Mesenchymal stem cell (in vitro differentiated cells and primary cell): ENCODE measurements around the gene ANKS1B.

ENCODE experiments used
- DNase-seq: peaks from one replicate; pipeline ENCODE4 v3.0.0-alpha.2; 2013
- H2AFZ ChIP-seq: one replicate; pipeline ENCODE4 v1.6.1; 2013; ENCODE audit warnings: low read depth, mild to moderate bottlenecking, control low read depth, inconsistent platforms, low read length, moderate library complexity
- H2AK5ac ChIP-seq: 2 replicates; pipeline ENCODE4 v1.6.1; 2013; ENCODE audit warnings: low read length, moderate library complexity, mild to moderate bottlenecking, inconsistent platforms; ENCODE audit not compliant: severe bottlenecking
- H2BK120ac ChIP-seq: one replicate; pipeline ENCODE4 v1.6.1; 2013; ENCODE audit warnings: low read depth, mild to moderate bottlenecking, inconsistent platforms, low read length, moderate library complexity
- H2BK12ac ChIP-seq, 2 experiments: one replicate each; pipeline ENCODE4 v1.6.1; 2013; ENCODE audit warnings: inconsistent platforms in 2 of 2, low read length in 2 of 2, mild to moderate bottlenecking in 2 of 2, moderate library complexity in 2 of 2, control low read depth in 1 of 2
- H2BK15ac ChIP-seq: one replicate; pipeline ENCODE4 v1.6.1; 2013; ENCODE audit warnings: mild to moderate bottlenecking, low read depth, inconsistent platforms; ENCODE audit not compliant: poor library complexity, severe bottlenecking
- H2BK5ac ChIP-seq: 2 replicates; pipeline ENCODE4 v1.6.1; 2013; ENCODE audit warnings: low read depth, mild to moderate bottlenecking, low read length, control low read depth, inconsistent platforms; ENCODE audit not compliant: poor library complexity, severe bottlenecking
- H3K14ac ChIP-seq, 2 experiments: one replicate each; pipeline ENCODE4 v1.6.1; 2013; ENCODE audit warnings: inconsistent platforms in 2 of 2, low read length in 2 of 2, control low read depth in 1 of 2, mild to moderate bottlenecking in 1 of 2, moderate library complexity in 1 of 2
- H3K18ac ChIP-seq, 2 experiments: one replicate each; pipeline ENCODE4 v1.6.1; 2013; ENCODE audit warnings: inconsistent platforms in 2 of 2, low read length in 2 of 2, control low read depth in 1 of 2, low read depth in 1 of 2, mild to moderate bottlenecking in 1 of 2
- H3K23ac ChIP-seq, 2 experiments: one replicate each; pipeline ENCODE4 v1.6.1; 2013; ENCODE audit warnings: inconsistent platforms in 2 of 2, low read length in 2 of 2, mild to moderate bottlenecking in 2 of 2, moderate library complexity in 2 of 2, control low read depth in 1 of 2
- H3K27ac ChIP-seq: 2 replicates; pipeline ENCODE4 v1.5.1; 2013; ENCODE audit warnings: mild to moderate bottlenecking, moderate library complexity, low read length, control low read depth, inconsistent platforms; ENCODE audit not compliant: poor library complexity, severe bottlenecking
- H3K27me3 ChIP-seq, 2 experiments: 2 replicates each; pipeline versions ENCODE4 v1.6.1 to v1.7.0; 2013; ENCODE audit warnings: low read length in 2 of 2, mild to moderate bottlenecking in 2 of 2, moderate library complexity in 2 of 2, control low read depth in 1 of 2, inconsistent platforms in 1 of 2; ENCODE audit not compliant: control insufficient read depth in 1 of 2, insufficient read depth in 1 of 2
- H3K36me3 ChIP-seq, 2 experiments: 2 replicates each; pipeline versions ENCODE4 v1.6.1 to v1.7.0; 2013; ENCODE audit warnings: low read length in 2 of 2, control low read depth in 1 of 2, inconsistent platforms in 1 of 2, low read depth in 1 of 2, mild to moderate bottlenecking in 1 of 2; ENCODE audit not compliant: insufficient read depth in 2 of 2, control insufficient read depth in 1 of 2
- H3K4ac ChIP-seq, 2 experiments: one replicate each; pipeline ENCODE4 v1.6.1; 2013; ENCODE audit warnings: inconsistent platforms in 2 of 2, low read length in 2 of 2, mild to moderate bottlenecking in 2 of 2, moderate library complexity in 2 of 2, control low read depth in 1 of 2, low read depth in 1 of 2
- H3K4me1 ChIP-seq: 2 replicates; pipeline ENCODE4 v1.6.1; 2013; ENCODE audit warnings: low read depth, low read length, control low read depth; ENCODE audit not compliant: control insufficient read depth, insufficient read depth
- H3K4me2 ChIP-seq: 2 replicates; pipeline ENCODE4 v1.6.1; 2013; ENCODE audit warnings: low read length, mild to moderate bottlenecking, inconsistent platforms; ENCODE audit not compliant: poor library complexity, severe bottlenecking
- H3K4me3 ChIP-seq, 2 experiments: 2 replicates each; pipeline versions ENCODE4 v1.5.1 to v1.7.0; 2013; ENCODE audit warnings: low read length in 2 of 2, mild to moderate bottlenecking in 2 of 2, control low read depth in 1 of 2, low read depth in 1 of 2; ENCODE audit not compliant: insufficient read depth in 1 of 2
- H3K79me1 ChIP-seq: replicated peaks from 2 replicates; pipeline ENCODE4 v1.6.1; 2013; ENCODE audit warnings: mild to moderate bottlenecking, control low read depth, low read length, inconsistent platforms; ENCODE audit not compliant: poor library complexity, severe bottlenecking
- H3K9ac ChIP-seq: 2 replicates; pipeline ENCODE4 v1.7.0; 2013; ENCODE audit warnings: mild to moderate bottlenecking, low read length, moderate library complexity
- H3K9me3 ChIP-seq: 2 replicates; pipeline ENCODE4 v1.7.0; 2013; ENCODE audit warnings: mild to moderate bottlenecking, low read length; ENCODE audit not compliant: control insufficient read depth
- H4K8ac ChIP-seq: one replicate; pipeline ENCODE4 v1.6.1; 2013; ENCODE audit warnings: inconsistent platforms, mild to moderate bottlenecking, low read length, moderate library complexity
- H4K91ac ChIP-seq: one replicate; pipeline ENCODE4 v1.6.1; 2013; ENCODE audit warnings: mild to moderate bottlenecking, low read length, inconsistent platforms
- WGBS: methylation state at CpG from one replicate; pipeline ENCODE4 v1.1.7; 2013; ENCODE audit warnings: mixed read lengths; 5-methylcytosine and 5-hydroxymethylcytosine counted together

The ANKS1B gene

DNA sequence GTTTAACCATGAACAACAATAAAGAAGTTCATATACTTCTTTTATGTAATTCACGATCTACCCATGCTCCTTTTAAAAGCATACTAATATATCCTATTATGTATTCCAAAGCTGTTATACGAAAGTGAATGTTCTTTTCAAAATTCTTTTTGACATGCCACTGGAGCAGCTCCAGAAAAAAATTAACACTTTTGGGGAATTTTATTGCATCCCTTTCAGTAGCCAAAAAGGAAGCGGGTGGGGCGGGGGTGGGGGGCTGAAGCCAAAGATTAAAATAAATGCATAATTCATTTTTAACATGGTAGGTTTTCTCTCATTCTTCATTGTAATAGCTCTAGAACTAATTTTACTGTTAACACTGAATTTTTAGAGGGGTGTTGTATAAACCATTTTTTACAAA, 123.0 kb downstream of the ANKS1B start:
- H2AK5ac ChIP-seq: no peak overlapping the region
- H2BK120ac ChIP-seq: no peak overlapping the region
- no peak overlapping the region for H4K91ac ChIP-seq
- H2BK15ac ChIP-seq: no peak overlapping the region
- no peak overlapping the region for H3K23ac ChIP-seq
- DNase-seq: no peak
- no peaks in the 10 kb centered on the region for H3K9me3 ChIP-seq
- H4K8ac ChIP-seq: no peak overlapping the region
- 100% methylated on average over 2 of the region's 4 CpGs for WGBS
- H3K4me1 ChIP-seq: no peaks in the 10 kb centered on the region
- no peak overlapping the region for H3K14ac ChIP-seq
- no peak overlapping the region for H2BK12ac ChIP-seq
- no peaks in the 10 kb centered on the region for H3K27me3 ChIP-seq
- no peak overlapping the region for H3K4me3 ChIP-seq
- H3K27ac ChIP-seq: no peak overlapping the region
- H3K4ac ChIP-seq: no peak overlapping the region
- no peak overlapping the region for H3K9ac ChIP-seq
- no peak overlapping the region for H2AFZ ChIP-seq
- no peak overlapping the region for H2BK5ac ChIP-seq
- no peak overlapping the region for H3K4me2 ChIP-seq
- H3K18ac ChIP-seq: no peak overlapping the region
- no peaks in the 10 kb centered on the region for H3K79me1 ChIP-seq
- H3K36me3 ChIP-seq: no peaks in the 10 kb centered on the region

DNA sequence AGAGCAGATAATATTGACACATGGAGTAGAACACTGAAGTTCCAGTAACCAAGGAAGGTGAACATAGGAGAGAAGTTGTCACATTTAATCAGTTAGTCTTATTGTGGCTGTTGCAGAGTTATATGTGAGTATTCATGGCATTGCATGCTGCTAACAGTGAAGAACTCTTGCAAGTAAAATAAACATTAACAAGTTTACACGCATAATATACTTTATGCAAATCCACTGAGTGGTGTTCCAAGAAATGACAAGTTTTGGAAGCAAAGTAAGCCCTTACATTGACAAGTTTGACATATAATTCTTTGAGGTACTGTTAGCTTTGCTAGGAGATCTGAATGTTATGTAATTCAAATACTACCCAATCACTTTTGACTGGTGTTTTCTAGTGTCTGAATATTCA, 125.6 kb downstream of the ANKS1B start:
- no peak for DNase-seq

DNA sequence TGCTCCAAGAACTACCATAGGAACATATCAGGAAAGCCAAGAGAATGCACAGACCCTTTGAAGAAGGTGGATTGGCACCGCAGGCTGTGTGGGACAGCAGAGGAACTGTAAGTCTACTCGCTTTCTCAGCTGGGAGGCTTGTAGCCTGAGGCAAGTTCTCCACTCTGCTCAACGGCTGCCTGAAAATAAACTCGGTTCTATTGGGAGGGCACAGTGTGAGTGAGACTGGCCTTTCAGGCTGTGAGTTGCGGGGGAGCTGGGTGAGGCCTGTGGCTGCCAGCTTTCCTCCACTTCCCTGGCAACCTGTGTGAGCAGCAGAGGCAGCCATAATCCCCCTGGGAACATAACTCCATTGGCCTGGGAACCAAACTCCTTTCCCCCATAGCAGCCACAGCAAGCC, 132.1 kb downstream of the ANKS1B start:
- Histone ChIP-seq H2BK120ac (no peak overlapping the region), H3K18ac (no peak overlapping the region), H2BK15ac (no peak overlapping the region), H3K4me1 (no peaks in the 10 kb centered on the region), H2BK5ac (no peak overlapping the region), H3K14ac (no peak overlapping the region), H3K9me3 (no peaks in the 10 kb centered on the region), H3K27me3 (no peaks in the 10 kb centered on the region), H3K23ac (no peak overlapping the region), H3K4me2 (no peak overlapping the region), H3K4ac (no peak overlapping the region), H3K4me3 (no peak overlapping the region), H4K91ac (no peak overlapping the region), H3K36me3 (no peaks in the 10 kb centered on the region), H3K27ac (no peak overlapping the region), H4K8ac (no peak overlapping the region), H2AK5ac (no peak overlapping the region), H2AFZ (no peak overlapping the region), H2BK12ac (no peak overlapping the region), H3K9ac (no peak overlapping the region), H3K79me1 (no peaks in the 10 kb centered on the region)
- 82% methylated on average over 5 of the region's 5 CpGs for WGBS
- DNase-seq: no peak

More for the DNA sequence above, 125.6 kb downstream of the ANKS1B start:
- Histone ChIP-seq H3K9ac (no peak overlapping the region), H3K4me2 (no peak overlapping the region), H3K79me1 (no peaks in the 10 kb centered on the region), H3K9me3 (no peaks in the 10 kb centered on the region), H2AFZ (no peak overlapping the region), H3K14ac (no peak overlapping the region), H2AK5ac (no peak overlapping the region), H2BK5ac (no peak overlapping the region), H2BK15ac (no peak overlapping the region), H3K27me3 (no peaks in the 10 kb centered on the region), H2BK12ac (no peak overlapping the region), H3K18ac (no peak overlapping the region), H3K27ac (no peak overlapping the region), H3K4ac (no peak overlapping the region), H3K4me3 (no peak overlapping the region), H3K36me3 (no peaks in the 10 kb centered on the region), H4K91ac (no peak overlapping the region), H3K23ac (no peak overlapping the region), H2BK120ac (no peak overlapping the region), H4K8ac (no peak overlapping the region), H3K4me1 (no peaks in the 10 kb centered on the region)
- WGBS: no CpG with 5 or more reads among the region's 1 CpG

DNA sequence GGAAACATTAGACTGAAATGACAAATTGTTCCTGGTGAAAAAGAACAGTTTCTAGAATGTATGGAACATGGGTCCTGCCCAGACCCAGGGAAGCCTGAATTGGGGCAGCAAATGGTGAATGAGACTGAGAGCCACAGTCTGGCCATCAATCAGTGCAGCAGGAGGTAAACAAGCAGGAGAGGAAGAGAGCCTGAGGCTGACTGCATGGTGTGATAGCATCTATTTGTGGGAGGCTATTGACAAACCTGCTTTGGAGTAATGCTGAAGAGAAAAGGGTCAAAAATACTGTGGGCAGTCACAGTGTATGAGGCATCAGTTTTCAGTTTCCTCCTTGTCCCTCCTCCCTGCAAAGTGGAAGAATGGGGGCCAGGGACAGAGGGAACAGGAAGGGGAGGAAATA, 136.8 kb downstream of the ANKS1B start:
- Histone ChIP-seq H3K23ac (no peak overlapping the region), H3K18ac (no peak overlapping the region), H3K27me3 (no peaks in the 10 kb centered on the region), H4K91ac (no peak overlapping the region), H2AFZ (no peak overlapping the region), H4K8ac (no peak overlapping the region), H3K4me2 (no peak overlapping the region), H2BK120ac (no peak overlapping the region), H2AK5ac (no peak overlapping the region), H3K36me3 (no peaks in the 10 kb centered on the region), H3K27ac (no peak overlapping the region), H3K4me3 (no peak overlapping the region), H3K79me1 (no peaks in the 10 kb centered on the region), H3K9me3 (no peaks in the 10 kb centered on the region), H3K9ac (no peak overlapping the region), H3K4ac (no peak overlapping the region), H2BK12ac (no peak overlapping the region), H2BK15ac (no peak overlapping the region), H3K14ac (no peak overlapping the region), H3K4me1 (no peaks in the 10 kb centered on the region), H2BK5ac (no peak overlapping the region)
- DNase-seq: no peak
